Measurements from ENCODE around the gene MT3. TPM values are rescaled to one million over a fixed set of nuclear protein-coding genes. Genes with fewer than 3 reads are reported as not detected.

The MT3 gene
- total and polyA plus RNA-seq, 2 experiments from 2014 or later, result not detected

DNA sequence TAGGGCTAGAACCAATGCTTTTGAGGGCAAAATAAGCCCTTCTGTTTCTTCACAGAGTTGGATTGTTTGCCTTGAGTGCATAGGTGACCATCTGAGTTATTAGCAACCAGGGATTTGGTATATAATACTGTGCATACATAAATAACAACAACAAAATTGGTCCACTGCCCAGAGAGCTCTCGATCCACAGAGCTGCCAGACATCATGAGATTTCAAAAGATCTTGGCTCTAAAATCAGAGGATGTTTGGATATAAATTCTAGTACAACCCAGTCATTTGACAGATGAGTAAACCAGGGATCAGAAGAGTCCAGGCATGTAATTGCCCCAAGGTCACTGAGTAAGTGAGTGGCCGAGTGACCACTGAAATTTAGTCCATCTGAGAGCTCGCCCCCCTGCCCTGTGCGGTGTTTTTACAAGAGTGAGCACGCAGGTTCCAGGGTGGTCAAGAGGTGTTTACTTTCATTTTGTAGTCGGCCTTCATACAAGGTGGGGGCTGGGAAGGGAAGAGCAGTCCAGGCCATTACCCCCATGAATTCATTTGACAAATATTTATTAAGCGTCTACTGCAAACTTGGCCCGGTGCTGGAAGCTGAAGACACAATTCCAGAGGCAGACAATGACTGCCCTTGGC lies 17.3 kb downstream of the MT3 start:
- peak overlapping the region; percentile 26; the same call in 1 of the 2 replicates for H3K4me3 ChIP-seq
- H3K9me2 ChIP-seq (ENCODE audit: insufficient read depth), result no peaks in the 10 kb centered on the region
- TF ChIP-seq NANOG (IDR thresholded peaks at IDR 0.05; ENCODE audit: borderline replicate concordance) (no peak), CREB1 (CRISPR knock-in tag; IDR thresholded peaks at IDR 0.05; ENCODE audit: low read depth) (no peak), EZH2phosphoT487 (IDR thresholded peaks at IDR 0.05; ENCODE audit: unreplicated experiment) (no peak), ZNF331 (CRISPR knock-in tag; IDR thresholded peaks at IDR 0.05; ENCODE audit: low read depth) (no peak), ETS1 (IDR thresholded peaks at IDR 0.05) (no peak), ZNF114 (CRISPR knock-in tag; IDR thresholded peaks at IDR 0.05) (no peak), JUNB (IDR thresholded peaks at IDR 0.05; ENCODE audit: unreplicated experiment) (no peak), CTCF (conservative IDR thresholded peaks at IDR 0.05; ENCODE audit: low read depth in 2 of 2) (no peak), EZH2 (IDR thresholded peaks at IDR 0.05; ENCODE audit: low read depth, unreplicated experiment) (no peak), POLR2AphosphoS5 (IDR thresholded peaks at IDR 0.05; ENCODE audit: low read depth) (no peak), STAT1 (IDR thresholded peaks at IDR 0.05; ENCODE audit: unreplicated experiment) (no peak)
- TF ChIP-seq, protein P1, sequence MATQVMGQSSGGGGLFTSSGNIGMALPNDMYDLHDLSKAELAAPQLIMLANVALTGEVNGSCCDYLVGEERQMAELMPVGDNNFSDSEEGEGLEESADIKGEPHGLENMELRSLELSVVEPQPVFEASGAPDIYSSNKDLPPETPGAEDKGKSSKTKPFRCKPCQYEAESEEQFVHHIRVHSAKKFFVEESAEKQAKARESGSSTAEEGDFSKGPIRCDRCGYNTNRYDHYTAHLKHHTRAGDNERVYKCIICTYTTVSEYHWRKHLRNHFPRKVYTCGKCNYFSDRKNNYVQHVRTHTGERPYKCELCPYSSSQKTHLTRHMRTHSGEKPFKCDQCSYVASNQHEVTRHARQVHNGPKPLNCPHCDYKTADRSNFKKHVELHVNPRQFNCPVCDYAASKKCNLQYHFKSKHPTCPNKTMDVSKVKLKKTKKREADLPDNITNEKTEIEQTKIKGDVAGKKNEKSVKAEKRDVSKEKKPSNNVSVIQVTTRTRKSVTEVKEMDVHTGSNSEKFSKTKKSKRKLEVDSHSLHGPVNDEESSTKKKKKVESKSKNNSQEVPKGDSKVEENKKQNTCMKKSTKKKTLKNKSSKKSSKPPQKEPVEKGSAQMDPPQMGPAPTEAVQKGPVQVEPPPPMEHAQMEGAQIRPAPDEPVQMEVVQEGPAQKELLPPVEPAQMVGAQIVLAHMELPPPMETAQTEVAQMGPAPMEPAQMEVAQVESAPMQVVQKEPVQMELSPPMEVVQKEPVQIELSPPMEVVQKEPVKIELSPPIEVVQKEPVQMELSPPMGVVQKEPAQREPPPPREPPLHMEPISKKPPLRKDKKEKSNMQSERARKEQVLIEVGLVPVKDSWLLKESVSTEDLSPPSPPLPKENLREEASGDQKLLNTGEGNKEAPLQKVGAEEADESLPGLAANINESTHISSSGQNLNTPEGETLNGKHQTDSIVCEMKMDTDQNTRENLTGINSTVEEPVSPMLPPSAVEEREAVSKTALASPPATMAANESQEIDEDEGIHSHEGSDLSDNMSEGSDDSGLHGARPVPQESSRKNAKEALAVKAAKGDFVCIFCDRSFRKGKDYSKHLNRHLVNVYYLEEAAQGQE (IDR thresholded peaks at IDR 0.05; ENCODE audit: unreplicated experiment), result no peak
- TF ChIP-seq, protein P2, sequence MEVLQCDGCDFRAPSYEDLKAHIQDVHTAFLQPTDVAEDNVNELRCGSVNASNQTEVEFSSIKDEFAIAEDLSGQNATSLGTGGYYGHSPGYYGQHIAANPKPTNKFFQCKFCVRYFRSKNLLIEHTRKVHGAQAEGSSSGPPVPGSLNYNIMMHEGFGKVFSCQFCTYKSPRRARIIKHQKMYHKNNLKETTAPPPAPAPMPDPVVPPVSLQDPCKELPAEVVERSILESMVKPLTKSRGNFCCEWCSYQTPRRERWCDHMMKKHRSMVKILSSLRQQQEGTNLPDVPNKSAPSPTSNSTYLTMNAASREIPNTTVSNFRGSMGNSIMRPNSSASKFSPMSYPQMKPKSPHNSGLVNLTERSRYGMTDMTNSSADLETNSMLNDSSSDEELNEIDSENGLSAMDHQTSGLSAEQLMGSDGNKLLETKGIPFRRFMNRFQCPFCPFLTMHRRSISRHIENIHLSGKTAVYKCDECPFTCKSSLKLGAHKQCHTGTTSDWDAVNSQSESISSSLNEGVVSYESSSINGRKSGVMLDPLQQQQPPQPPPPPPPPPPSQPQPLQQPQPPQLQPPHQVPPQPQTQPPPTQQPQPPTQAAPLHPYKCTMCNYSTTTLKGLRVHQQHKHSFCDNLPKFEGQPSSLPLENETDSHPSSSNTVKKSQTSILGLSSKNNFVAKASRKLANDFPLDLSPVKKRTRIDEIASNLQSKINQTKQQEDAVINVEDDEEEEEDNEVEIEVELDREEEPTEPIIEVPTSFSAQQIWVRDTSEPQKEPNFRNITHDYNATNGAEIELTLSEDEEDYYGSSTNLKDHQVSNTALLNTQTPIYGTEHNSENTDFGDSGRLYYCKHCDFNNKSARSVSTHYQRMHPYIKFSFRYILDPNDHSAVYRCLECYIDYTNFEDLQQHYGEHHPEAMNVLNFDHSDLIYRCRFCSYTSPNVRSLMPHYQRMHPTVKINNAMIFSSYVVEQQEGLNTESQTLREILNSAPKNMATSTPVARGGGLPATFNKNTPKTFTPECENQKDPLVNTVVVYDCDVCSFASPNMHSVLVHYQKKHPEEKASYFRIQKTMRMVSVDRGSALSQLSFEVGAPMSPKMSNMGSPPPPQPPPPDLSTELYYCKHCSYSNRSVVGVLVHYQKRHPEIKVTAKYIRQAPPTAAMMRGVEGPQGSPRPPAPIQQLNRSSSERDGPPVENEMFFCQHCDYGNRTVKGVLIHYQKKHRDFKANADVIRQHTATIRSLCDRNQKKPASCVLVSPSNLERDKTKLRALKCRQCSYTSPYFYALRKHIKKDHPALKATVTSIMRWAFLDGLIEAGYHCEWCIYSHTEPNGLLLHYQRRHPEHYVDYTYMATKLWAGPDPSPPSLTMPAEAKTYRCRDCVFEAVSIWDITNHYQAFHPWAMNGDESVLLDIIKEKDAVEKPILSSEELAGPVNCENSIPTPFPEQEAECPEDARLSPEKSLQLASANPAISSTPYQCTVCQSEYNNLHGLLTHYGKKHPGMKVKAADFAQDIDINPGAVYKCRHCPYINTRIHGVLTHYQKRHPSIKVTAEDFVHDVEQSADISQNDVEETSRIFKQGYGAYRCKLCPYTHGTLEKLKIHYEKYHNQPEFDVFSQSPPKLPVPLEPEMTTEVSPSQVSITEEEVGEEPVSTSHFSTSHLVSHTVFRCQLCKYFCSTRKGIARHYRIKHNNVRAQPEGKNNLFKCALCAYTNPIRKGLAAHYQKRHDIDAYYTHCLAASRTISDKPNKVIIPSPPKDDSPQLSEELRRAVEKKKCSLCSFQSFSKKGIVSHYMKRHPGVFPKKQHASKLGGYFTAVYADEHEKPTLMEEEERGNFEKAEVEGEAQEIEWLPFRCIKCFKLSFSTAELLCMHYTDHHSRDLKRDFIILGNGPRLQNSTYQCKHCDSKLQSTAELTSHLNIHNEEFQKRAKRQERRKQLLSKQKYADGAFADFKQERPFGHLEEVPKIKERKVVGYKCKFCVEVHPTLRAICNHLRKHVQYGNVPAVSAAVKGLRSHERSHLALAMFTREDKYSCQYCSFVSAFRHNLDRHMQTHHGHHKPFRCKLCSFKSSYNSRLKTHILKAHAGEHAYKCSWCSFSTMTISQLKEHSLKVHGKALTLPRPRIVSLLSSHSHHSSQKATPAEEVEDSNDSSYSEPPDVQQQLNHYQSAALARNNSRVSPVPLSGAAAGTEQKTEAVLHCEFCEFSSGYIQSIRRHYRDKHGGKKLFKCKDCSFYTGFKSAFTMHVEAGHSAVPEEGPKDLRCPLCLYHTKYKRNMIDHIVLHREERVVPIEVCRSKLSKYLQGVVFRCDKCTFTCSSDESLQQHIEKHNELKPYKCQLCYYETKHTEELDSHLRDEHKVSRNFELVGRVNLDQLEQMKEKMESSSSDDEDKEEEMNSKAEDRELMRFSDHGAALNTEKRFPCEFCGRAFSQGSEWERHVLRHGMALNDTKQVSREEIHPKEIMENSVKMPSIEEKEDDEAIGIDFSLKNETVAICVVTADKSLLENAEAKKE (CRISPR knock-in tag; IDR thresholded peaks at IDR 0.05), result no peak
- Mint-ChIP-seq H3K27ac (no peak overlapping the region), H3K4me1 (peaks cover 34% of the 10 kb centered on the region), H3K9me3 (no peaks in the 10 kb centered on the region), H3K27me3 (ENCODE audit: insufficient read depth, low read depth, poor library complexity) (peaks cover 43% of the 10 kb centered on the region), H3K36me3 (ENCODE audit: low read depth) (peaks cover 9% of the 10 kb centered on the region; the same call in 2 of the 3 replicates), H3K4me3 (no peak overlapping the region; the same call in 2 of the 3 replicates)
- H3K79me2 ChIP-seq (replicated peaks; ENCODE audit: insufficient read depth), result no peaks in the 10 kb centered on the region
- no peaks in the 10 kb centered on the region for H3K36me3 ChIP-seq (ENCODE audit: insufficient read depth)
- no peaks in the 10 kb centered on the region for H4K20me1 ChIP-seq (replicated peaks; ENCODE audit: insufficient read depth)
- no peak for ATAC-seq
- peaks cover 14% of the 10 kb centered on the region; the same call in 1 of the 2 replicates for H3F3A ChIP-seq (replicated peaks; ENCODE audit: low read depth)
- H3K27ac ChIP-seq (ENCODE audit: low read depth), result no peak overlapping the region
- peaks cover 59% of the 10 kb centered on the region for H3K27me3 ChIP-seq (ENCODE audit: insufficient read depth)
- DNase-seq (ENCODE audit: low spot score), result no peak
- H3K4me1 ChIP-seq (ENCODE audit: insufficient read depth), result peaks cover 22% of the 10 kb centered on the region
- H3K4me2 ChIP-seq, result peak overlapping the region; percentile 74; the same call in 1 of the 2 replicates
- H2AFZ ChIP-seq, result 0 out of 2 replicates have a peak overlapping the region, but pooled peaks have one; percentile 69

Data from GM23338 (cell line).